ENCODE results near the gene PGM1.

Gene PGM1

GRCh38 chr1:63633281-63633680 is 40.1 kb downstream of the PGM1 start:
- FAIRE-seq (no peak), DNase-seq (ENCODE audit: insufficient read length, low spot score) (no peak)
- no peak for TF ChIP-seq POLR2A (IDR thresholded peaks at IDR 0.05; ENCODE audit: low read depth, low read length)

- no peak for TF ChIP-seq POLR2A (IDR thresholded peaks at IDR 0.05; ENCODE audit: low read depth, low read length)
- DNase-seq (ENCODE audit: insufficient read length, low spot score), result no peak
- FAIRE-seq, result no peak
Observed at GRCh38 chr1:63634471-63634870, 41.3 kb downstream of the PGM1 start.

- TF ChIP-seq POLR2A (IDR thresholded peaks at IDR 0.05; ENCODE audit: low read depth, low read length), result no peak
- no peak for FAIRE-seq
Observed at GRCh38 chr1:63635681-63636080, 42.5 kb downstream of the PGM1 start.

DNA sequence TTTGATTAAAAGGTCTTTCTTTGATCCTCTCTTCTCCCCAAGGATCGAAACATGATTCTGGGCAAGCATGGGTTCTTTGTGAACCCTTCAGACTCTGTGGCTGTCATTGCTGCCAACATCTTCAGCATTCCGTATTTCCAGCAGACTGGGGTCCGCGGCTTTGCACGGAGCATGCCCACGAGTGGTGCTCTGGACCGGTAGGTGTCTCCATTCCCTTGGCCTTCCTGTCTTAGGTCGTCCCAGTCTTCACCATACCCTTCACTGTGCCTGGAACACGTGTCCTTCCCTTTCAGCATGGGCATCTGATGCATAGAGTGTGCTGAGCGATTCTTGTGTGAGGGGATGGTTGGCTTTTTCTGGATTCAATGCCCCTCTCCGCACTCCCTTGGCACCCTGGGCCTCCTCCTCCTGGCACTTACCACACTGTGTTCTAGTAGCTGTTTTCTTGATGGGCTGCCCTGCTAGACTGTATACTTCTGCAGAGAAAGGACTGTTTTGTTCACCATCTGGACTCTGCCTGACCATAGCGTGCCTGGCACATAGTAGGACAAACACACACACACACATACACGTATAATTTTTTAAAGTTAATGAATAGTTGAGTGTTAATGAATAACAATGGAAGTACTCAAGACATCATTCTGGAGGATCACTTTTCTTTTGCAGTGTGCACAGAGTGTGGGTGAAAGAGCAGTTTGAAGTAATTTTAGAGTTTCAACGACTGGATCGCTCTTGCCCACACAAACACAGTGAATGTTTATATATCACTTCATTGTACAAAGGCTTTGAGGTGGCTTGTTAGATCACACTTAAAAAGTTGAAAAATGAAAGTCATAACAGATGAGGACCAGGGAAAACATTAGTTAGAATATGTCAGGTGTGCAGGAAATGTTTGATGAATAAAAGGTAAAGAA is 43.2 kb downstream of the PGM1 start:
- FAIRE-seq (no peak), DNase-seq (ENCODE audit: insufficient read length, low spot score) (no peak)
- TF ChIP-seq POLR2A (IDR thresholded peaks at IDR 0.05; ENCODE audit: low read depth, low read length), result no peak

More at GRCh38 chr1:63635681-63636080, 42.5 kb downstream of the PGM1 start:
- DNase-seq (ENCODE audit: insufficient read length, low spot score), result no peak

GRCh38 chr1:63638471-63638870 is 45.3 kb downstream of the PGM1 start:
- DNase-seq (ENCODE audit: insufficient read length, low spot score) (no peak), FAIRE-seq (no peak)
- TF ChIP-seq POLR2A (IDR thresholded peaks at IDR 0.05; ENCODE audit: low read depth, low read length), result no peak

DNA sequence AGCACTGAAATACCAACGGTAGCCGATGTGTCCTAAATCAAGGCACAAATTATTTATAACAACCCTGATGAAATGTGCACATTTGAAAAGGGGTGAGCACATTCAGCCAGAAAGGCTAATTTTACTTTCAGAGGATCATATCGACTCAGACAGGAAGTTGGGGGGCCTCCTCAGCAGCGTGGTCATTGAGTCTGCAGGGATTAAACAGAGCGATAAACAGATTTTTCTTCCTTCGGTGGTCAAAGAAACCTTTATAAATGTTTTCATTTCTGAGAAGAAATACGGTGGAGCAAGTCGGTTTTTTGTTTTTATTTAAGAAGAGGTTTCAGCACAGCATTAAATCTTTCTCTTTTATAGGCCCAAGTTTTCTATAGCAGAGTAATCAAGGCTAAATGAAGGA is 45.7 kb downstream of the PGM1 start:
- FAIRE-seq, result no peak
- no peak for DNase-seq (ENCODE audit: insufficient read length, low spot score)
- no peak for TF ChIP-seq POLR2A (IDR thresholded peaks at IDR 0.05; ENCODE audit: low read depth, low read length)

GRCh38 chr1:63640633-63641567 is 47.7 kb downstream of the PGM1 start:
- FAIRE-seq (no peak), DNase-seq (ENCODE audit: insufficient read length, low spot score) (no peak)
- no peak for TF ChIP-seq POLR2A (IDR thresholded peaks at IDR 0.05; ENCODE audit: low read depth, low read length)

DNA sequence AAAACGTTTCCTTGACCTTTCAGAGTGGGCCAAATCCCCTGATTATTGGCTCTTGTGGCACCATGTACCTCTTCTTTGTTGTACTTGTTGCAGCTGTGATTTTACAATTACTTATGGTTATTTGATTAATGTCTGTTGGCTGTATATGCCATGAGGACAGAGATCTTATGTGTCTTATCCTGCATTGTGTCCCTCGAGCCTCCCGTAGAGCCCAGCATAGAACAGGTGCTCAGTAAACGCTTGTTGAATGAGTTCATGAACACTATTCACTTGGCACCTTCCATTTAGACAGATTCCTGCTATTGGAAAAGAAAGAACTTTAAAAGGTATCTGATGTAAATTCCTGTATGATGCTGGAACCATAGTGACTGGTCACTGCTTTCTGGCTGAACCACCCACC is 48.4 kb downstream of the PGM1 start:
- TF ChIP-seq POLR2A (IDR thresholded peaks at IDR 0.05; ENCODE audit: low read depth, low read length), result no peak
- DNase-seq (ENCODE audit: insufficient read length, low spot score) (no peak), FAIRE-seq (no peak)

GRCh38 chr1:63642901-63643300 is 49.7 kb downstream of the PGM1 start:
- no peak for TF ChIP-seq POLR2A (IDR thresholded peaks at IDR 0.05; ENCODE audit: low read depth, low read length)
- DNase-seq (ENCODE audit: insufficient read length, low spot score) (no peak), FAIRE-seq (no peak)

DNA sequence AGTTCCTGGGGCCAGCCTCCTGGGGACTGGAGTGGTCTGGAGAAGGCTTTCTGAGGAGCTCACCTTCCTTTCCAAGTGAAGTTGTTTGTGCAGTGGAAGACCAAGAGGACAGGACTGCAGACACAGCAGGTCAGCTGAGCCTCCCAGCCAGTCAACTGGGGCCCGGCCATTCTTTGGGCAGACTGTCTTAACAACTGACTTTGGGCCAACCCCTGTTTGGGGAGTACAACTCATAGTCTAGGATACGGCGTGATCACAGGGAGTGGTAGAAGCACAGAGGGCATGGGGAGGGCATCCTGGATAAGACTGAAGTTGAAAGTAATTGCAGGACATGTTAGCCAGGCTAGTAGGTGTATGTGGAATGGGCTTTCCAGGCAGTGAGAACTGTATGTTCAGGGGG is 50.3 kb downstream of the PGM1 start:
- TF ChIP-seq POLR2A (IDR thresholded peaks at IDR 0.05; ENCODE audit: low read depth, low read length), result no peak
- FAIRE-seq, result no peak
- DNase-seq (ENCODE audit: insufficient read length, low spot score), result no peak

DNA sequence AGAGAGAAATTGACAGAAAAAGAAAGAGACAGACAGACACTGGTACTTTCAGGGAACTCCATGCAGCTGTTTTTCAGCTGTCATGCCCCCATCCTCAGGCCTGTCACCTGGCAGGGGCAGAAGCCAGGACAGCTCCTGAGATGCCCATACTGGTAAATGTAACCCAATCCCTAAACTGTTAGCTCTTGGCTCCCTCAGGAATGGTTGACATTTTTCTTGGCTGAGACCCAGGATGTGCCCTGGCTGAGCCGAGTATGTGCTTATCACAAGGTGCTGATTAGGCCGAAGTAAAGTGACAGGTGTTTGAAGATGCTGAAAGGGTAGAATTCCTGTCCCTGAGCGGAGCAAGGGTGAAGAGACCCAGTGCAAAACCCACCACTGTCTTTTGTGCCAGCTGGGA is 50.7 kb downstream of the PGM1 start:
- no peak for DNase-seq (ENCODE audit: insufficient read length, low spot score)
- no peak for FAIRE-seq
- no peak for TF ChIP-seq POLR2A (IDR thresholded peaks at IDR 0.05; ENCODE audit: low read depth, low read length)

- TF ChIP-seq POLR2A (IDR thresholded peaks at IDR 0.05; ENCODE audit: low read depth, low read length), result no peak
- DNase-seq (ENCODE audit: insufficient read length, low spot score) (no peak), FAIRE-seq (no peak)
Observed at GRCh38 chr1:63645317-63645716, 52.1 kb downstream of the PGM1 start.

- TF ChIP-seq POLR2A (IDR thresholded peaks at IDR 0.05; ENCODE audit: low read depth, low read length), result no peak
- no peak for FAIRE-seq
- DNase-seq (ENCODE audit: insufficient read length, low spot score), result no peak
Observed at GRCh38 chr1:63648689-63649088, 55.5 kb downstream of the PGM1 start.

DNA sequence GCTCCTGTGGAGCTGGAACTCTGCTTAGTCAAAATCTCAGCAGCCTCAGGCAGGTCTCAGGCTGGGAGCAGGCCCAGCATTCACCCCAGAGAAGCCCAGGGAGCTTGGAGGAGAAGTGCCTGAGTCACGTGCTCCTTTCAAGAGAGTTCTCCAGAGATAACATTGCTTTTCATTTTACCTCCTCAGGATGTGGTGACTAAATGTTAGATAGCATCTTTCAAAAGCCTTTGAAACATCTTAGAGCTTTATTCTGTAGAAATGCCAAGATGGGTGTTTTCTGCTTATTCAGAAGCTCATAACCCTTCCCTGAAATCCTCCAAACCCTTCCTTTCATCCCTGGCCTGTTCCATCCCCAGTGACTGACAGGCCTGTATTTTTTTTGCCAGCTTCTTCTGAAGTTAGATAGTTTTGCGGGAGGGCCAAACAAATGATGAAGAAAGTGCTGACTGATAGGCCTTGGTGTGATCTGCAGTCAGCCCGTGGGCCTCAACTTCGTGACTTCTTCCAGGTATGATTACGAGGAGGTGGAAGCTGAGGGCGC is 58.0 kb downstream of the PGM1 start:
- FAIRE-seq (no peak), DNase-seq (ENCODE audit: insufficient read length, low spot score) (no peak)
- no peak for TF ChIP-seq POLR2A (IDR thresholded peaks at IDR 0.05; ENCODE audit: low read depth, low read length)

All from H54 (cell line).